Endometrial microvascular endothelial cells (primary cell): ENCODE data around the gene ZNF597. TPM values are rescaled to one million over a fixed set of nuclear protein-coding genes. Genes with fewer than 3 reads are reported as not detected.

Source experiments
- in situ Hi-C: cut with HindIII; loops from 2 replicates; pipeline ENCODE4 v1.10.0; 2017; ENCODE audit warnings: low sequenced_read_pairs, low pct_unique_long_range_greater_than_20kb; ENCODE audit errors: inconsistent ontology term
- total RNA-seq: library from RNA; depleted of rRNA; stranded (reverse); fragments of >200 nt; gene quantifications from one replicate; pipeline ENCODE4 v1.2.3, GENCODE V29; 2015; ENCODE audit errors: inconsistent ontology term

ZNF597 gene
- total RNA-seq, 1 donor from 2014 or later: 1.7 TPM

DNA sequence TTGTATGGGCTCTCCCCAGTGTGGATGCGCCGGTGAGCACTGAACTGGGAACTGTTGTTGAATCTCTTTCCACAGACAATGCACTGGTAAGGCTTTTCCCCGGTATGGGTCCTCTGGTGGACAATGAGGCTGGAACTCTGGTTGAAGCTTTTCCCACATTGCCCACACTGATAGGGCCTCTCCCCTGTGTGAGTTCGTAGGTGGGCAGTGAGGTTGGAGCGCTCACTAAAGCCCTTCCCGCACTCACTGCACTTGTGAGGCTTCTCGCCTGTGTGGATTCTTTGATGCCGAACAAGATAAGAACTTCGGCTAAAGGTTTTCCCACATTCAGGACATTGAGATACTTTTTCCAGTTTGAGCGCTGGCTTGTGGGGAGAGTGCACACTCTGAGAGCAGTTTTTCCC is 60.3 kb downstream of the ZNF597 start:
- in situ Hi-C loops: no loop called here

Other genes starting within 250 kb of the ZNF597 start
- 9.8 TPM for gene ZNF200, start 208.3 kb downstream of the ZNF597 start, total RNA-seq
- gene MEFV, start 186.9 kb downstream of the ZNF597 start, total RNA-seq: not detected
- 44.5 TPM for gene ZNF263, start 160.0 kb downstream of the ZNF597 start, total RNA-seq
- gene TIGD7, start 138.1 kb downstream of the ZNF597 start, total RNA-seq: 0.93 TPM
- 9.4 TPM for gene ZNF75A, start 138.0 kb downstream of the ZNF597 start, total RNA-seq
- gene OR2C1, start 87.6 kb downstream of the ZNF597 start, total RNA-seq: not detected
- gene ZSCAN32, start 42.5 kb downstream of the ZNF597 start, total RNA-seq: 8.6 TPM
- gene ZNF174, start 42.3 kb downstream of the ZNF597 start, total RNA-seq: 10.2 TPM
- gene NAA60, start 176 bp upstream of the ZNF597 start, total RNA-seq: 14.8 TPM
- not detected for gene C16orf90, start 52.0 kb upstream of the ZNF597 start, total RNA-seq
- gene CLUAP1, start 57.5 kb upstream of the ZNF597 start, total RNA-seq: 3.9 TPM
- gene NLRC3, start 133.9 kb upstream of the ZNF597 start, total RNA-seq: 5.2 TPM
- gene SLX4, start 168.1 kb upstream of the ZNF597 start, total RNA-seq: 9.7 TPM
- gene DNASE1, start 211.2 kb upstream of the ZNF597 start, total RNA-seq: 8.2 TPM